Effector CD4-positive, alpha-beta T cell (primary cell): ENCODE results near the gene PXDN.

ENCODE experiments used
- DNase-seq: peaks from one replicate; pipeline ENCODE4 v3.0.0-alpha.2; 2020

PXDN gene

GRCh38 chr2:1751767-1752725, 7.7 kb upstream of the PXDN start:
- no peak for DNase-seq

GRCh38 chr2:1750933-1751766, 6.8 kb upstream of the PXDN start:
- DNase-seq = no peak

GRCh38 chr2:1750270-1750932, 6.1 kb upstream of the PXDN start:
- DNase-seq = no peak

- no peak for DNase-seq
Measured at GRCh38 chr2:1749489-1750119, 5.3 kb upstream of the PXDN start.

- no peak for DNase-seq
Measured at GRCh38 chr2:1748741-1749488, 4.6 kb upstream of the PXDN start.

GRCh38 chr2:1748176-1748740, 3.9 kb upstream of the PXDN start:
- DNase-seq = no peak

GRCh38 chr2:1747065-1747941, 3.0 kb upstream of the PXDN start:
- DNase-seq = no peak

- no peak for DNase-seq
Measured at GRCh38 chr2:1746174-1747064, 2.1 kb upstream of the PXDN start.

- DNase-seq = no peak
Measured at GRCh38 chr2:1745171-1746023, 1.1 kb upstream of the PXDN start.

- DNase-seq = no peak
Measured at GRCh38 chr2:1744151-1744445, 217 bp downstream of the PXDN start.

GRCh38 chr2:1743396-1744150, 742 bp downstream of the PXDN start:
- no peak for DNase-seq

- DNase-seq = no peak
Measured at GRCh38 chr2:1742681-1743395, 1.5 kb downstream of the PXDN start.

GRCh38 chr2:1742301-1742680, 2.0 kb downstream of the PXDN start:
- DNase-seq = no peak

GRCh38 chr2:1741851-1742250, 2.5 kb downstream of the PXDN start:
- DNase-seq = no peak

- DNase-seq = no peak
Measured at GRCh38 chr2:1740716-1741589, 3.4 kb downstream of the PXDN start.
